Liver (tissue), 9 donors: ENCODE measurements around the gene ABCC3. TPM values are rescaled to one million over a fixed set of nuclear protein-coding genes. Genes with fewer than 3 reads are reported as not detected.

Experiments used
- DNase-seq: peaks from one replicate; pipeline ENCODE4 v3.0.0-alpha.2; 2017; ENCODE audit warnings: low spot score
- H3K27ac ChIP-seq, 2 donors: one replicate each; pipeline ENCODE4 v1.7.0; 2013; ENCODE audit warnings: inconsistent platforms in 2 of 2, low read length in 2 of 2, control low read depth in 1 of 2, low read depth in 1 of 2, mild to moderate bottlenecking in 1 of 2
- H3K27me3 ChIP-seq, 4 donors: one replicate each; pipeline versions ENCODE4 v1.6.1 to v1.7.0; 2013; ENCODE audit warnings: low read length in 3 of 4, inconsistent platforms in 1 of 4, mild to moderate bottlenecking in 1 of 4, moderate library complexity in 1 of 4; ENCODE audit not compliant: control insufficient read depth in 4 of 4, insufficient read depth in 4 of 4
- H3K36me3 ChIP-seq, 4 donors: one replicate each; pipeline versions ENCODE4 v1.6.1 to v1.7.0; 2013; ENCODE audit warnings: low read length in 3 of 4, mild to moderate bottlenecking in 3 of 4, low read depth in 1 of 4, moderate library complexity in 1 of 4; ENCODE audit not compliant: control insufficient read depth in 4 of 4, insufficient read depth in 3 of 4
- H3K4me1 ChIP-seq, 4 donors: one replicate each; pipeline versions ENCODE4 v1.6.1 to v1.7.0; 2013; ENCODE audit warnings: low read length in 3 of 4, mild to moderate bottlenecking in 3 of 4, moderate library complexity in 1 of 4; ENCODE audit not compliant: control insufficient read depth in 4 of 4, insufficient read depth in 4 of 4
- H3K4me3 ChIP-seq, 3 donors: one replicate each; pipeline versions ENCODE4 v1.6.1 to v1.7.0; 2013; ENCODE audit warnings: low read length in 3 of 3, control low read depth in 1 of 3, low read depth in 1 of 3, mild to moderate bottlenecking in 1 of 3
- H3K9ac ChIP-seq, 2 donors: one replicate each; pipeline ENCODE4 v1.7.0; 2013; ENCODE audit warnings: low read length in 2 of 2, mild to moderate bottlenecking in 2 of 2, moderate library complexity in 2 of 2, control low read depth in 1 of 2, low read depth in 1 of 2
- H3K9me3 ChIP-seq, 4 donors: one replicate each; pipeline versions ENCODE4 v1.6.1 to v1.7.0; 2013; ENCODE audit warnings: low read length in 3 of 4; ENCODE audit not compliant: control insufficient read depth in 4 of 4
- ATF3 ChIP-seq: IDR thresholded peaks from 2 replicates; pipeline ENCODE4 v1.6.1; 2016; ENCODE audit warnings: antibody characterized with exemption
- CTCF ChIP-seq: fragments of 150-350 bp; IDR thresholded peaks from 2 replicates; pipeline ENCODE4 v1.5.1; 2017; ENCODE audit warnings: improper control_type of control experiment, low read depth, low read length; ENCODE audit not compliant: missing input control
- EGR1 ChIP-seq, 2 donors: IDR thresholded peaks; 2 replicates each; pipeline ENCODE4 v1.6.1; 2016 to 2018; ENCODE audit warnings: antibody characterized with exemption in 2 of 2, low read depth in 2 of 2
- FOXA1 ChIP-seq: IDR thresholded peaks from 2 replicates; pipeline ENCODE4 v1.6.1; 2016; ENCODE audit warnings: antibody characterized with exemption
- FOXA2 ChIP-seq: IDR thresholded peaks from 2 replicates; pipeline ENCODE4 v1.6.1; 2016; ENCODE audit warnings: antibody characterized with exemption
- GABPA ChIP-seq, 2 donors: IDR thresholded peaks in 1 of 2; conservative IDR thresholded peaks in 1 of 2; 2 replicates each; pipeline ENCODE4 v1.6.1; 2016; ENCODE audit warnings: antibody characterized with exemption in 2 of 2, mild to moderate bottlenecking in 1 of 2, moderate library complexity in 1 of 2
- HNF4A ChIP-seq, 2 donors: conservative IDR thresholded peaks; 2 replicates each; pipeline ENCODE4 v1.6.1; 2016; ENCODE audit warnings: antibody characterized with exemption in 2 of 2, mild to moderate bottlenecking in 2 of 2
- JUND ChIP-seq, 2 donors: IDR thresholded peaks; 2 replicates each; pipeline ENCODE4 v1.6.1; 2016; ENCODE audit warnings: antibody characterized with exemption in 2 of 2
- NR2F2 ChIP-seq: IDR thresholded peaks from 2 replicates; pipeline ENCODE4 v1.6.1; 2016; ENCODE audit warnings: antibody characterized with exemption
- RAD21 ChIP-seq, 2 donors: IDR thresholded peaks; 2 replicates each; pipeline ENCODE4 v1.6.1; 2016; ENCODE audit warnings: antibody characterized with exemption in 2 of 2, mild to moderate bottlenecking in 2 of 2
- REST ChIP-seq: IDR thresholded peaks from 2 replicates; pipeline ENCODE4 v1.6.1; 2016; ENCODE audit warnings: antibody characterized with exemption, mild to moderate bottlenecking
- RXRA ChIP-seq, 2 donors: IDR thresholded peaks; 2 replicates each; pipeline ENCODE4 v1.6.1; 2017 to 2018; ENCODE audit warnings: antibody characterized with exemption in 2 of 2, mild to moderate bottlenecking in 1 of 2
- SP1 ChIP-seq: IDR thresholded peaks from 2 replicates; pipeline ENCODE4 v1.6.1; 2018; ENCODE audit warnings: antibody characterized with exemption, mild to moderate bottlenecking
- TAF1 ChIP-seq: conservative IDR thresholded peaks from 2 replicates; pipeline ENCODE4 v1.6.1; 2016; ENCODE audit warnings: antibody characterized with exemption, mild to moderate bottlenecking
- YY1 ChIP-seq: IDR thresholded peaks from 2 replicates; pipeline ENCODE4 v1.6.1; 2016; ENCODE audit warnings: antibody characterized with exemption, mild to moderate bottlenecking
- WGBS: extraction: QIAGEN DNeasy Blood & Tissue Kit; methylation state at CpG from one replicate; pipeline ENCODE4 v1.1.7; 2013; 5-methylcytosine and 5-hydroxymethylcytosine counted together
- polyA plus RNA-seq, 2 donors: library from polyadenylated mRNA; stranded (reverse) in 1 of 2; unstranded in 1 of 2; fragments of 200-250 nt in 1 of 2; fragments of >200 nt in 1 of 2; fragmentation: Nextera tagmentation in 1 of 2; extraction: Ambion mirVana in 1 of 2; gene quantifications; one replicate each; pipeline versions ENCODE4 v1.2.1 to v1.2.3, GENCODE V29; 2013 to 2015
- total RNA-seq, 2 donors: library from RNA; depleted of rRNA; stranded (reverse); fragments of >200 nt; gene quantifications; one replicate each; pipeline ENCODE4 v1.2.3, GENCODE V29; 2014
- donor health status: healthy.
- donor health status: healthy.
- donor health status: healthy.
- donor health status: healthy.
- donor health status: healthy.

ABCC3 gene
- total and polyA plus RNA-seq, 4 donors = 10.5 to 197 (median 80.5) TPM

GRCh38 chr17:50663812-50664374 is 29.2 kb downstream of the ABCC3 start (continued):
- TF ChIP-seq CTCF = no peak

- WGBS = 90% methylated on average over 12 of the region's 12 CpGs
- H3K4me1 ChIP-seq = peaks cover 30 to 56% (median 45%) of the 10 kb centered on the region in 4 donors
- no peak for TF ChIP-seq FOXA1
- no peak for TF ChIP-seq HNF4A (conservative IDR thresholded peaks at IDR 0.05)
- no peak for TF ChIP-seq SP1
- no peak for TF ChIP-seq ATF3
- no peak for TF ChIP-seq RAD21 (IDR thresholded peaks at IDR 0.05)
- TF ChIP-seq YY1 = no peak
- TF ChIP-seq REST = no peak
- TF ChIP-seq RXRA (IDR thresholded peaks at IDR 0.05) = no peak
- TF ChIP-seq GABPA (IDR thresholded peaks at IDR 0.05 in 1 of 2, conservative IDR thresholded peaks at IDR 0.05 in 1 of 2) = no peak
- no peak for TF ChIP-seq TAF1
- TF ChIP-seq EGR1 (IDR thresholded peaks at IDR 0.05; ENCODE audit: low read depth in 2 of 2) = no peak
- no peak for TF ChIP-seq FOXA2
- no peak for TF ChIP-seq JUND (IDR thresholded peaks at IDR 0.05)
- H3K9ac ChIP-seq = no peak overlapping the region
- no peaks in the 10 kb centered on the region for H3K27me3 ChIP-seq
- no peaks in the 10 kb centered on the region for H3K9me3 ChIP-seq
- H3K4me3 ChIP-seq = no peak overlapping the region
- no peak for DNase-seq
- peaks cover 0 to 8% (median 2%) of the 10 kb centered on the region in 4 donors for H3K36me3 ChIP-seq
- H3K27ac ChIP-seq = no peak overlapping the region
Observed at GRCh38 chr17:50664788-50665458, 30.2 kb downstream of the ABCC3 start.

- Histone ChIP-seq H3K9me3 (no peaks in the 10 kb centered on the region), H3K4me3 (no peak overlapping the region), H3K9ac (no peak overlapping the region), H3K27me3 (no peaks in the 10 kb centered on the region), H3K27ac (peak overlapping the region in 1 of 2 donors; percentile 4), H3K4me1 (peaks cover 25 to 48% (median 39%) of the 10 kb centered on the region in 4 donors), H3K36me3 (peaks cover 0 to 8% (median 2%) of the 10 kb centered on the region in 4 donors)
- 86% methylated on average over 5 of the region's 5 CpGs for WGBS
- DNase-seq = no peak
- no peak for TF ChIP-seq FOXA2
- TF ChIP-seq NR2F2 = no peak
- TF ChIP-seq JUND (IDR thresholded peaks at IDR 0.05) = no peak
- no peak for TF ChIP-seq HNF4A (conservative IDR thresholded peaks at IDR 0.05)
- TF ChIP-seq REST = no peak
- no peak for TF ChIP-seq EGR1 (IDR thresholded peaks at IDR 0.05; ENCODE audit: low read depth in 2 of 2)
- TF ChIP-seq ATF3 = no peak
Observed at GRCh38 chr17:50665838-50666237, 31.2 kb downstream of the ABCC3 start.
